Cerebellar nuclear complex (tissue), 1 donor: ENCODE data around the gene KDM2B.

Experiments used
- DNase-seq, 2 experiments: peaks; one replicate each; lab custom pipeline; 2025; lab: John Stamatoyannopoulos, UW

Gene KDM2B

DNA sequence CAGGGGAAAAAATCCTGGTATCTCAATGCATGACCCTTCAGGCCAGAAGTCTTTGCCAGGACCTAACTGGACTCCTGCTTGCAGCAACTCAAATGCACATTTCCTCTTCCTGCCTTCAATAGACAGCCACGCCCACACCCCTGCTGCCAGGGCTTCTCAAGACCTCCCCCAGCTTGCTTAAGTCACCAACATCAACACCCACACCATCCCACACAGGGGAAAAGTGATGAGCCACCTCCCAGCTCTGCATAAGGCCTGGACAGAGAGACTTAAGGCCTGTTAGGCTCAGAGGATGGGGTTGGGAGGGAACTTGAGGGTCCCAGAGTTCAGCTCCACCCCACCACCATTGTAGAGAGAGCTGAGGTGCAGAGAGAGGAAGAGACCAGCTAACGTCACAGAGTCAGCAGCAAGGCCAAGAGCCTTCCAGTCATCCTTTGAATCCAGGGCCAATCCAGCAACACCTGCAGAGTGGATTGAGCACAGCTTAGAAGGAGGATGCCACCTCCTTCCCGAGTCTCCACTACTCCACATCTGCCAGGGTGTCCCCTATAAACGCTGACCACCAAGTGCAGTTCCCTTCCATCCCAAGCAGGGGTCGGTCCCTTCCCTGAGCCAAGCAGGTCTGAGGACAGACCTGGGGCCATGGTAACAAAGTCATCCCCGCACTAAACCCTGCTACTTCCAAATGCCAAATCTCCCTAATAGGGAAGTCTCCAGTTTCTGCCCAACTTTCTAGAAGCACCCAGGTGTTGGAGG lies 50.0 kb downstream of the KDM2B start:
- no peak for DNase-seq

DNA sequence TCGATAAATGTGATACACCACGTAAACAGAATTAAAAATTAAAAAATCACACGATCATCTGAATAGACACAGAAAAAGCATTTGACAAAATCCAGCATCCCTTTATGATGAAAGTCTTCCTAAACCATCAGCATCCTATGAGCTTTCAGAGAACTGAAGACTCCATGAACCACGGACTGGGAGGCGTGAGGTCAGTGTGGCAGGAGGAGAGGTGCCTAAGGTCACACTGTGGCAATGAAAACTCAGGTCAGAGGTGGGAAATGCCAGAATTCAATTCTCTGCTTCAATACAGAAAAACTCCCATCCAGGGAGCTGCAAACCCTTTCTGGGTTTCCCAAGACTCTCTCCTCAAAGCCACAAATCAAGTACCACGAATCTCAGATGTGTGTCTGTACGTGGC lies 51.6 kb downstream of the KDM2B start:
- no peak for DNase-seq

DNA sequence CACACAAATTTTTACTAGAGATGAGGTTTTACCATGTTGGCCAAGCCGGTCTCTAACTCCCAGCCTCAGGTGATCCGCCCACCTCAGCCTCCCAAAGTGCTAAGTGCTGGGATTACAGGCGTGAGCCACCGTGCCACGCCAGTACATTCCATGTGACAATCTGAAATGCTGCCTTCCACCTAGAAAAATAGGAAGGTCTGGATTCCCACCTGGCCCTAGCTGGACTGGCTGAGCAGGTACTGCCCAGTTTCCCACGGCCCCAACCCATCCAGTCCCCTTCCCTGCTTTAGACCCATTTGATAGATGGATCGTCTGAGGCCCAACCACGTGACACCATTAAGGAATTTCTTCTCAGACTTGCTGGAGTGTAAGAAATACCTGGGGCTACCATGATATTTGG lies 55.4 kb downstream of the KDM2B start:
- DNase-seq: no peak

DNA sequence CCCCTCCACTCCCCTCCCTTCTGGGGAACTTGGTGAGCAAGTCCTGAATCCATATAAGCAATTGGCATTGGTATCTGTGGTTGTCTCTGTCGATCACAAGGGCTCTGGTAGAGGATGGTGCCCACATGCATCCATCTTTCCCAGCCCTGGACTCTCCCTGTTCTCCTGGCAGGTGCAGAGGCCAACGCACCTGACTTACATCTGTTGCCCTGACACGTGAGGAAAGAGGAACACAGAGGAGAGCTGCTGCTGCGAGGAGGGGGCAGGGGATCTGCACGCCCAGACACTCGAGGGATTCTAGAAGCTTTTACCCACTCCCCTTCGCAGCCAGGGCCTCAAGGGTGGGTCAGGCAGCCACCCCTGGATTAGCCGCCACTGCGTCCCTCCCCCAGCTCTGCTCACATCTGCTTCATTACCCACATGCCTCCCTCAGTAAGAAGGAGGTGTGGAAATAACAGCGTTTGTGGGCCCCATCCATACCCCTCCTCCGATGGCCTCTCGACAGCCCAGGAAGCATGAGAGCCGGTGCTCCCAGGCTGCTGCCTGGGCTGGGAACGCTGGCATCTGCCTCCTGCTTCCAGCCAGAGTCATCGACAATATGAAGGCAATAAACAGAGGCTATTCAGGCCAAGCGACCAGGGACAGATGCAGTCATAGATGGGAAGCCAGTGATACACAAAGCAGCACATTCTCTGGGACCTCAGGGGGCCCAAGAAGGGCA lies 56.5 kb downstream of the KDM2B start:
- DNase-seq: no peak

DNA sequence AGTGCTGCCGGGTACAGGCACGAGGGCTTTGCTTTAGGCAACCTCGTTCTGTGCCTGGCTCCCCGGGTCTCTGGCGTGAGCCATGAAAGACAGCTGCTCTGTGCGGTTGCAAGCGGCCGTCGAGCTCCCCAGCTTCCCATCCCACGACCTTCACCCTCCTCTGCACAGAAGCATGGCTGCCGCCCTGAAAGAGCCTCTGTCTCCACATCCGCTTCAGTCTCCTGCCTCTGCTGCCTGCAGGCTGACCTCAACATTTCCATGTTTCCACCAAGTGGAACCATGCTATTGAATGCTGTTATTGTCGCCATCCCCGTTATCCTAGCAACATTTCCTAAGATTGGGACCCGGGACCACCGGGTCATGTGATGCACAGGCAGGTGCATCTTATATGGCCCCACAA lies 57.1 kb downstream of the KDM2B start:
- no peak for DNase-seq

DNA sequence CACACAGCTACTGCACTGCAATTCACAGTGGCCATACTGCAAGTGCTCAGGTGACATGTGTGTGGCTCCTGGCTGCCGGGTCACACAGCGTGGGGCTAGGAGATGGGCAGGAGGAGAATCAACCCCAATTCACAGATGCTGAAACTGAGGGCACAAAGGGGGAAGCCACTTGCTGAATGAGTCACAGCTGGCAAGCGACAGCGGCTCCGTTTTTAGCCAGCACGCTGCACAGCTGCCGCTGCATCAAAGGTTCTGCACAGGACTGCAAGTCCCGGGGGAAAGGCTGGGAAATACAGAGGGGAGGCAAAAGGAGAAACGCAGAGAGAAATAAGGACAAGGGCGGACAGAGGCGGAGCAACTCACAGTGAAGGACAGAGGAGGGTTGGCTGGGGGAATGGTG lies 57.9 kb downstream of the KDM2B start:
- DNase-seq: no peak

DNA sequence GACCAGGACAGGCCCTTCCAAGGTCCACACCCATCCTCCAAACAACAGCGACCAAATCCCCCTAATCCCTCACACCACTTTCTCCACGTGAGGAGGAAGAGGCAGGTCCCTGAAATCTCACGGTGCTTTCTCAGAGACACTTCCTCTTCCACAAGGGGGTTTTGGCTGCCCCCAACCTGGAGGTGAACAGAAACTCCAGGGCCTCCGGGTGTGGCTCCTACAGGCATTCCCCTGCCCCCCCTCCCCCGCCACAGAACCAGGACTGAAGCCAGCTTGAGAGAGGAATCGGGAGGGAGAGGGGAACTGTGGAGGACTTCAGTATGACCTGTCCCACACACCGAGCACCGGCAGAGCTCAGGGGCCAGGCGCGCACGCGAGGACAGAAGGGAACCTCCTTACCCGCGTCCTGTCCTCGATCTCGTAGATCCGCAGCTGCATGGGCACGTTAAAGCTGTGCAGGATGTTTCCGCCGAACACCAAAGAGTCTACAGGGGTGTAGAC lies 60.2 kb downstream of the KDM2B start:
- DNase-seq: no peak

DNA sequence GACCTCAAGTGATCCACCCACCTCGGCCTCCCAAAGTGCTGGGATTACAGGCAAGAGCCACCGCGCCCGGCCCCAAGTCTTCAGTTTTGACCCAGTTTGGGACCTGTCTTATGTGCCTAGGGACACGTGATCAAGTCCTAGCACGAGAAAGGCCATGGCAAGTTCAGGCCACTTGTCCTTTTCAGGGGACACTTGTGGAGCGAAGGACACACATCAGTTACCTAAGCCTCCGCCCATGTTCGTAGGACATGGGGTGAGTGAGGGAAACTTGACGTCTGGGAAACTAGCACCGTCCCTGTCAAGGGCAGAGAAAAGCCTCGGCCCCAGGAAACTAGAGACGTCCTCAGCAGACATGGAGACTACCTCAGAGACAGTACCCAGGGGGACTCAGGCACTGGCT lies 60.7 kb downstream of the KDM2B start:
- DNase-seq: no peak

DNA sequence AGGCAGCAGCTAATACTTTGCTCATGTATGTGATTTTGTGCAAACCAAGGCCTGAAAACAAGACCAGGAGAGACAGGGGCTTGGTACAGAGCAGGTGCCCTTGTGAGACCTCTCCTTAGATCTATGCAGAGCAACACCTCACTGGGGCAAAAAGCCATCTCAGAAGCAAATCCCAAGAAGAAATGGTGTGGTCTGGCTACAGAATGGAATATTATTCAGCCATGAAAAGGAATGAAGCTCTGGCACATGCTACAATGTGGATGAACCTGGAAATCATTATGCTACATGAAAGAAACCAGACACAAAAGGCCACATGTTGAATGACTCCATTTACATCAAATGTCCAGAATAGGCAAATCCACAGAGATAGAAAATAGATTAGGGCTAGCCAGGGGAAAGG lies 61.6 kb downstream of the KDM2B start:
- DNase-seq: no peak

DNA sequence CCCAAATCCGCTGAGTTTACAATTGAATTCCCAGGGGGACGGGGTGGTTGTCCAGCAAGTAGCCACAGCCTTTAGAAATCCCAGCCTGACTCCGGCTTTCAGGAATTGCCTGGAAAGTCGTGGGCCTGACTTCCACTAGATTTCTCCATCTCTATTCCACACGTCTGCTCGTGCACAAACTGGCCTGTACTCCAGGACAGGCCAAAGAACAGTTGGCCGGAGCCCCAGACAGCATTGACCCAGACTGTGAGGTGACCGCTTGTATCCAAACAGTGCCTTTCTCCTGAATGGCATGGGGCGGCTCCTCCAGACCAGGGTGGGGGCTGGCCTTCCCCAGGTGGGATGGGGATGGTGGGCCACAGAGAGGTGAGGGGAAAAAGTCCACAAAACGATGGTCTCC lies 62.2 kb downstream of the KDM2B start:
- no peak for DNase-seq

DNA sequence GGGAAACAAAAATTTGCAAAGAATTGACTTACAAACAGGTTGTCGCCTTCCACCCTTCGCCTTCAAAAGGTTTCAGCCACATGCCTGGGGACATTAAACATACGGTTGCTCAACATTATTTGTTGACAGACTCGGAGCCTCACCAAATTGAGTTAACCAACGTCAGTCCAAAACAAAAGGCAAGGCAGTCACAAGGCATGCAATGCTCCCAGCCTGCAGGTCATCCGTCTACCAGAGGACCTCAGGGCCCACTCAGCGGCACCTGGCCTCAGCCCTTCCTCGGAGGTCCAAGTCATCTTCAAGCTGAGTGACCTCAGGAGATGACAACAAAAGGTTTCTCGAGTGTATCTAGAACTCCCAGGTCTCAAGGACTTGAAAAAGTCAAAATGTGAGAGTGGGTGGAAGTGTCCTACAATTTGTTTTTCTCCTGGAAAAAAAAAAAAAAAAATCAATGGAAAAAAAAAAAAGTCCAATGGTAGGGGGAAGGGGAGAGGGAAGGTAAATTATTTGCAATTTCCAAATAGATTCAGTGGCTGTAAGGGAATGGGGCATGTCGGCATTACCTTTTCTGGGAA lies 64.3 kb downstream of the KDM2B start:
- DNase-seq: no peak

DNA sequence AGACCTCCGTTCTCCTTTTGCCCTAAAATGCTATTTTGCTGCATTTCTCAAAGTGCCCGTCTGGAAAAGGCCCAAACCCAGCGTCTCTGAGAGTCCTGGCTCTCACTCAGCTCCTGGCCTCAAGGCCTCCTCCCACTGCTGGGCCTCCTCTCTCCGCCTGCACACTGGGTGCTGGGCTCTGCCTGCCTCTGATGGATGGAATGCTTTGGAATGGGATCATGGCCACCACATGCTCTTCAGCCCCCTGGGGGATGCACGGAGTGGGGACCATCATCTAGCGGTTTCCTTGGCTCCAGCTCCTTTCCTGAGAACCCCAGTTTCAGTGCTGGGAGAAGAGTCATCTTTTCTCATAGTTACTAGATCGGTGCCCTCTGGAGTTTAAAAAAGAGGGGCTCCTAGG lies 65.2 kb downstream of the KDM2B start:
- DNase-seq: no peak

DNA sequence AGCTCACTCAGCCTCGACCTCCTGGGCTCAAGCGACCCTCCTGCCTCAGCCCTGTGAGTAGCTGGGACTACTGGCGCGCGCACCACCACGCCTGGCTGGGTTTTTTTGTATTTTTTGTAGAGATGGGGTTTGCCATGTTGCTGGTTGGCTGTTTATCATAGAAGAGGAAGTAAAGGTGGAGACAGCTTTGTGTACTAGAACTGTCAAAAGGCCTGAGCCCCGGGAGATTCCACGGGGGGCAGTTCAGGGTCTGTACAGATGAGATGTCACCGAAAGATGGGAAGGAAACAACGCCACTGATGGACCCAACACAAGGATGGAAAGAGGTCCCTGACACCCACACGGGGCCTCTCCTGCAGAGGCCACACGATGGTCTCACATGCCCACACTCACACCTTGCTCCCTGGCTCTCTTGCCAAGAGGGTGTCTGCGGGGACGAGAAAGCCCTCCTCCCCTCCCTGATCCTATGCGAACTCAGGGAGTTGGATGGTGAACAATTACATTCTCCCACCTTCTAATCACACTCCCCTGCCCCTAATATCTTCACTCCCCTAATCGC lies 66.6 kb downstream of the KDM2B start:
- no peak for DNase-seq

DNA sequence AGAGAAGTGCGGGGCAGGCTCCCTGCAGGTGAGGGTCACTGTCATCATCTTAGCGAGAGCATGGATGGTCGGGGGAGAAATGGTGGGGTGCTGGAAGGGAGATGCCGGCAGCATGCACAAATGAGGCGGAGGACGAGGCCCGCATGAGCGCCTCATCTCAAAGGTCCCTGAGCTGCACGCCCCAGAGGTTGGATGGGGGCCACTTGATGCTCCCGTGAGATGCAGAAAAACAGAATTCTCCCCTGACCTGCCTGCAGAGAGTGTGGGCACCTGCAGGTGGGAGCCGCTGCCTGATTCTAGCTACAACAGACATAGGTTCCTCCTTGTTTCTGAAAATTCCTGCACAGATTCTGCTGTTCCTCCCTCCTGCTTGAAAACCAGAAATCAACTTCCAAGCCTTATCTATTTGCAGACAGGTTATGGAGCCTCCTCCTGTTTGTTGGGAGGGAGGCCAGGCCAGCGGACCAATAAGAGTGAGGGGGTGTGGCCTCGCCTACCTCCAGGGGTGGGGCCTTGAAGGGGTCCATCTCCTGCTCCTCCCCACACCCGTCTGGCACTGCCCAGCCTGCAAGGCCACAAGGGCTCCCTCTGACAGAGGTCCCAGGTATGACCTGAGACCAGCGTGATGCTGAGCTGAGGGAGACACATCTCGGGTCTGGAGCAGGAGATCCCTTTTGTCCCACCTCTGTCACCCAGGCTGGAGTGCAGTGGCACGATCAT lies 67.2 kb downstream of the KDM2B start:
- DNase-seq: peak; percentile 42 to 61

DNA sequence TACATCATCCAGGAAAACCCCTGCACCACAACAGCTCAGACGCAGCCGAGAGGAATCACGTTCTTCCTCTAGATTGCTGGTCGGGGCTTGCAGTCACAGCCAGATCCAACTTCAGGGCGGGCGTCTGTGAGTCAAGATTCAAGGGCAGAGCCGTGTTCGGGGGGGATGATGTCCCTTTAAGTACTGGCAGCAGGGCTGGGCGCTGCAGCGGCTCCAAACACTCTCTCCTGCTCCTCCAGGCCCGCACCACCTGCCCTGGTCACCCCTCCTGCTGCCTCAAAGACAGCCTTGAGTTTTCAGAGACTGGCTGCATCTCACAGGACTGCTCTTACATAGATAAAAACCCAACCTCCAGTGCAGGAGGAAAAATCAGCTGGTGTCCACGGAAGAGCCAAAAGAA lies 68.3 kb downstream of the KDM2B start:
- peak in 1 of 2 experiments; percentile 35 for DNase-seq

DNA sequence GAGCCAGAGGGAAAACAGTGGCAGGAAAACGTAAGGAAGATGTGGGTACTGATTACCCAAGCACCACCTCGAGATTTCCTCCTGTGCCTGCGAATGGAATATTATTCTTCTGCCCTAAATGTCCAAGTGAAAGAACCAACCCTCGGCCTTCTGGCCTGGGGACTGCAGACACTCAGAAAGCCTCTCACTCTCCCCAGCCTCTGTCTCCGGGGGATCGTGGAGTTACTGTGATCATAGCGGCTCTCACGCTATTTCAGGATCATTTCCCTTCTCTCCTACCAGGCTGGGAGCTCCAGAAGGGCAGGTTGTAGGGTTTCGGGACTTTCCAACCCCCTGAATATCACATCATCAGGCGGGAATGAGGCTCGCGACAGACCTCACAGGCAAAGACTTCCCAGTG lies 68.9 kb downstream of the KDM2B start:
- no peak for DNase-seq

DNA sequence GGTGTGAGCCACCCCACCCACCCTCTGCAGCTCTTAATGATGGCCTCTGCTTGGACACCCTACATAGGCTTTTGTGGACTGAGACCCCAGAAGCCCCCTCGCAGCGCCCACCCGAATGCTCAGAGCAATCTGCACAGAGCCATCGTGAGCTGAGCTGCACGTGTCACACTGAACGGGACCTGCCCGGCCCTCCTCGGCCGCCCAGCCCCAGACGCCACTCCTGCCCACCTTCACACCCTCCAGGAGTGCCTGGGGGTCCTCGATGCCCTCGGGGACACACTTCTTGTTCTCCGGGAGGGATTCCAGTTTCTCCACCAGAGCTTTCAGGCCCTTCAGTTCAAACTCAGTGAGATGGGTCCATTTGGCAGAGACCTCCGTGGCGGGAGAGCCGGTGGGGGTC lies 71.5 kb downstream of the KDM2B start:
- DNase-seq: no peak

DNA sequence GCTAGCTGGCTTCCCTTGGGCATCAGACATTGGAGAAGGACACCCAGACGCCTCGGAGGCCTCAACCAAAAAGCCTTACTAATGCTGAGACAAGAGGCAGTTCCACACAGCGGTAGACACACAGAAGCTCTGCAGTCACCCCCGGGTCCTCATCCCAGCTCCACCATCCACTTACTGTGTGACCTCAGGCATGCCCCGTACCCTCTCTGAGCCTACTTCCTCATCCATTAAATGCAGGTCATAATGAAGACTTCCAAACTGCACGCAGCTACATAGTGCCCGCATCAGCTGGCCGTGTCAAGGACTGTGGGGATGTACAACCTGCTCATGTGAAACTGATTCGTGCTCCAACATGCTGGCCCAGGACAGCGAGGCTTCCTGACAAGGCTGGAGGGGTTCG lies 72.3 kb downstream of the KDM2B start:
- DNase-seq: no peak

DNA sequence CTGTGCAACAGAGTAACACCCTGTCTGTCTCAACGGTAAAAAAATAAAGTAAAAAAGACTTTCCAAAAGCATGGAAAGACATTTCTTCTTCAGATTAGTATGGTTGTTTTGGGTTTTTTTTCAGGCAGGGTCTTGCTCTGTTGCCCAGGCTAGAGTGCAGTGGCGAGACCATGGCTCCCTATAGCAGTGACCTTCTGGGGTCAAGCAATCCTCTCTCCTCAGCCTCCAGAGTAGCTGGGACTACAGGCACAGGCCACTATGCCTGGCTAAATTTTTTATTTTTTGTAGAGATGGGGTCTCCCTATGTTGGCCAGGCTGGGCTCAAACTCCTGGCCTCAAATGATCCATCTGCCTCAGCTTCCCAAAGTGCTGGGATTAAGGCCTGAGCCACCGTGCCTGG lies 72.8 kb downstream of the KDM2B start:
- no peak for DNase-seq

DNA sequence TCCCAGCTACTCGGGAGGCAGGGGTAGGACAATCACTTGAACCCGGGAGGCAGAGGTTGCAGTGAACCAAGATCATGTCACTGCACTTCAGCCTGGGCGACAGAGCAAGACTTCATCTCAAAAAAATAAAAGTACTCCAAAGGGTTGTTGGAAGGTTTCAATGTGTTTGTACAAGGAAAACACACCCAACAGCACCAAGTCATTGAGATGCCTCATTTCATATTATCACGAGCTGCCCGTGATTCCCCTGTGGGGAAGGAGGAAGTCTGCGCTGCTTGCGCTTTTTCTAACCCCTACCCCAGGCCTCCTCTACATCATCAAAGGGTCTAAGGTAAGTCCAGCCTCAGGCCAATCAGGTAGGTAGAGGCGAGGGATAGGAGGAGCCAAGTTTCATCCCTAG lies 73.6 kb downstream of the KDM2B start:
- DNase-seq: no peak

DNA sequence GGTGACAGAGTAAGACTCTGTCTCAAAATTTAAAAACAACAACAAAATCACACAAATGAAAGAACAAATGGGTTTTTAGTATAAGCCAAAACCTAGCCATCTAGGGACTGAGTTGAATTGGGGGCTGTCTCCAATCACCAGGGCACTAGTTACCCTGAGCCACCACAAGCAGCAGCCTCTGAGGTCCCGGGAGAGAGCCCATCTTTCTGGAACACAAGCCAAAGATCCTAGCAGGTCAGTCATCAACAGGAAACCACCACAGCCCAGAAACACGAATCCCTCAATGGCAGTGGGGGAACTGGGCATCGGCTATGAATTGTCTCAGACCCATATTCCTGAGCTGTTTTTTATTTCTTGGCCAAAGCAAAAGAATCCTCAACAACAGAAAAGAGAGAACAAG lies 75.3 kb downstream of the KDM2B start:
- no peak for DNase-seq

DNA sequence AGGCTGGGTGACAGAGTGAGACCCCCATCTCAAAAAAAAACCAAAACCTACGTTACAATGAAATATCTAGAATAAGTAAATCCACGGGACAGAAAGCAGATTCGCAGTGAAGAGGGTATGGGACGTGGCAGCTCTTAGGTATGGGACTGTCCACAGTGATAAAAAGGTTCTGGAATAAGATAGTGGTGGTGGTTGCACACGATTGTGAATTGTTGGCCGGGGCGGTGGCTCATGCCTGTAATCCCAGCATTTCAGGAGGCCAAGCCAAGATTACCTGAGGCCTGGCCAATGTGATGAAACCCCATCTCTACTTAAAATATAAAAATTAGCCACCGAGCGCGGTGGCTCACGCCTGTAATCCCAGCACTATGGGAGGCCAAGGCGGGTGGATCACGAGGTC lies 76.3 kb downstream of the KDM2B start:
- no peak for DNase-seq
